Tibial artery (tissue), 4 donors: Measurements from ENCODE around the gene PRMT7.
A peak's percentile ranks its signal among the peaks of the same experiment; 100 is the strongest.

ENCODE experiments used
- DNase-seq, 2 donors: peaks; one replicate each; pipeline ENCODE4 v3.0.0-alpha.2; 2019
- H3K27ac ChIP-seq, 2 donors: fragments of 200-600 bp; sonication (generic) in 1 of 2; 1 replicate in 1 of 2; 2 replicates in 1 of 2; pipeline ENCODE4 v1.5.1; 2018 to 2019; ENCODE audit warnings: mild to moderate bottlenecking in 1 of 2
- H3K27me3 ChIP-seq, 2 donors: fragments of 200-600 bp; sonication (generic) in 1 of 2; one replicate each; pipeline versions ENCODE4 v1.5.1 to v1.6.0; 2016 to 2019
- H3K36me3 ChIP-seq, 3 donors: fragments of 200-600 bp; sonication (generic) in 2 of 3; one replicate each; pipeline ENCODE4 v1.5.1; 2016 to 2019; ENCODE audit warnings: mild to moderate bottlenecking in 2 of 3
- H3K4me1 ChIP-seq, 4 donors: fragments of 200-600 bp; sonication (generic) in 2 of 4; 1 replicate in 3 of 4; 2 replicates in 1 of 4; pipeline ENCODE4 v1.5.1; 2016 to 2019
- H3K4me3 ChIP-seq, 2 donors: fragments of 200-600 bp; sonication (generic) in 1 of 2; 1 replicate in 1 of 2; 2 replicates in 1 of 2; pipeline ENCODE4 v1.5.1; 2018 to 2019; ENCODE audit warnings: mild to moderate bottlenecking in 2 of 2
- H3K9me3 ChIP-seq, 3 donors: fragments of 200-600 bp; sonication (generic) in 1 of 3; one replicate each; pipeline ENCODE4 v1.5.1; 2016 to 2019
- CTCF ChIP-seq, 2 experiments: fragments of 200-600 bp in 1 of 2; fragments of 450-650 bp in 1 of 2; IDR thresholded peaks; one replicate each; pipeline ENCODE4 v1.5.1; 2017 to 2019; ENCODE audit warnings: antibody characterized with exemption in 2 of 2, mild to moderate bottlenecking in 1 of 2, moderate library complexity in 1 of 2
- intact Hi-C: fragments of 100-400 bp; cut with DNase I; formaldehyde crosslinking; loops from one replicate; pipeline ENCODE4 v1.15.0; 2023; ENCODE audit warnings: low total_unique reads

Gene PRMT7

GRCh38 chr16:68273896-68274295 is 36.9 kb upstream of the PRMT7 start:
- Histone ChIP-seq H3K4me3 (no peak overlapping the region), H3K27ac (no peak overlapping the region), H3K36me3 (peaks cover 10 to 24% (median 19%) of the 10 kb centered on the region in 3 donors), H3K4me1 (peaks cover 0 to 29% (median 18%) of the 10 kb centered on the region in 4 donors), H3K9me3 (no peaks in the 10 kb centered on the region), H3K27me3 (no peaks in the 10 kb centered on the region)
- no peak for TF ChIP-seq CTCF (IDR thresholded peaks at IDR 0.05)
- DNase-seq: no peak
- intact Hi-C loops: no loop called here

GRCh38 chr16:68274441-68274840 is 36.4 kb upstream of the PRMT7 start:
- H3K4me1 ChIP-seq: peaks cover 0 to 29% (median 18%) of the 10 kb centered on the region in 4 donors
- H3K9me3 ChIP-seq: no peaks in the 10 kb centered on the region
- no peak for TF ChIP-seq CTCF (IDR thresholded peaks at IDR 0.05)
- intact Hi-C loops: no loop called here
- no peak overlapping the region for H3K4me3 ChIP-seq
- no peaks in the 10 kb centered on the region for H3K27me3 ChIP-seq
- DNase-seq: no peak
- H3K27ac ChIP-seq: peak overlapping the region in 1 of 2 donors; percentile 5
- H3K36me3 ChIP-seq: peaks cover 10 to 24% (median 19%) of the 10 kb centered on the region in 3 donors

- Histone ChIP-seq H3K4me1 (peaks cover 0 to 29% (median 17%) of the 10 kb centered on the region in 4 donors), H3K27ac (peak overlapping the region; percentile 66 to 68), H3K4me3 (no peak overlapping the region), H3K27me3 (no peaks in the 10 kb centered on the region), H3K9me3 (no peaks in the 10 kb centered on the region), H3K36me3 (peaks cover 10 to 24% (median 19%) of the 10 kb centered on the region in 3 donors)
- DNase-seq: no peak
- no peak for TF ChIP-seq CTCF (IDR thresholded peaks at IDR 0.05)
- intact Hi-C loops: no loop called here
Measured at GRCh38 chr16:68275611-68276191, 35.1 kb upstream of the PRMT7 start.

- H3K27me3 ChIP-seq: no peaks in the 10 kb centered on the region
- peaks cover 0 to 29% (median 16%) of the 10 kb centered on the region in 4 donors for H3K4me1 ChIP-seq
- DNase-seq: no peak
- no peak overlapping the region for H3K4me3 ChIP-seq
- no peak for TF ChIP-seq CTCF (IDR thresholded peaks at IDR 0.05)
- peaks cover 10 to 26% (median 23%) of the 10 kb centered on the region in 3 donors for H3K36me3 ChIP-seq
- H3K9me3 ChIP-seq: no peaks in the 10 kb centered on the region
- intact Hi-C loops: no loop called here
- peak overlapping the region; percentile 66 to 68 for H3K27ac ChIP-seq
Measured at GRCh38 chr16:68276223-68276622, 34.6 kb upstream of the PRMT7 start.

- no peak overlapping the region for H3K27ac ChIP-seq
- H3K27me3 ChIP-seq: no peaks in the 10 kb centered on the region
- no peak overlapping the region for H3K4me3 ChIP-seq
- TF ChIP-seq CTCF (IDR thresholded peaks at IDR 0.05): no peak
- DNase-seq: no peak
- no peaks in the 10 kb centered on the region for H3K9me3 ChIP-seq
- H3K4me1 ChIP-seq: peaks cover 0 to 25% (median 17%) of the 10 kb centered on the region in 4 donors
- peaks cover 6 to 24% (median 18%) of the 10 kb centered on the region in 3 donors for H3K36me3 ChIP-seq
- intact Hi-C loops: no loop called here
Measured at GRCh38 chr16:68279726-68280558, 30.9 kb upstream of the PRMT7 start.
